ENCODE measurements around the gene ATG16L1.

The ATG16L1 gene

GRCh38 chr2:233312874-233313273 is 61.4 kb downstream of the ATG16L1 start:
- H3K36me3 ChIP-seq (ENCODE audit: insufficient read depth): no peaks in the 10 kb centered on the region
- no peak overlapping the region for H3K4me2 ChIP-seq
- TF ChIP-seq CTCF (conservative IDR thresholded peaks at IDR 0.05; ENCODE audit: low read depth, low read length): no peak

DNA sequence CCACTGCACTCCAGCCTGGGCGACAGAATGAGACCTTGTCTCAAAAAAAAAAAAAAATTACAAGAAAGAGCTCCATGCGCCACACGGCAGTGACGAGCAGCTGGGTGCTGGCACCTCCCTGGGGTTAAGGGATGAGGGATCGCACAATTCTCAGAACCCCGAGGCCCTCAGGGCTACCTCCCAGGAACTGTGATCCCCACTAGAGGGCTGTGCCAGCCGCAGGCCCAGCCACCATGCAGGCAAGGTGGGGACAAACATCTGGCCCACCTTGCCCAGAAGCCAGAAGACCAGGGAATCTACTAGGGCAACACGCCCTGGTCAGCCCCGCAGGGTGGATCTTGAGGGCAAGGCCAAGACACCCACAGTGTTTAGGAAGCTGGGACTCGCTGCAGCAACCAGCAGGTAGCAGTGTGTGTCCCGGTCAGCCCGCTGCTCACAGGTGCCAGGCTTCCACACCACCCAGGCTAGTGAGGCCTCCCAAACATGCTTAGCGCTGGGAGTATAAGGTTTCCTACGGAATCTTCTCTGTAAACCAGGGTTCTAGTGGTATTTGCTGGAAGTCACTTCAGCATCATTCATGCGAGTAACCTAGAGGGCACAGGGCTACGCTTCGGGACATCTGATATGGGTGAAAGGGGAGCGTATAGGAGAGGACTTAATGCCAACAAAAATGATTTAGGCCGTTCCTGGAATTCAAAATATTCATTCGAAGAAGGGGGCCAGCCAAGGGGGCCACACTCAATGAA is 62.9 kb downstream of the ATG16L1 start:
- no peak for TF ChIP-seq CTCF (conservative IDR thresholded peaks at IDR 0.05; ENCODE audit: low read depth, low read length)
- H3K4me2 ChIP-seq: no peak overlapping the region

More at GRCh38 chr2:233312874-233313273, 61.4 kb downstream of the ATG16L1 start:
- Histone ChIP-seq H3K27me3 (ENCODE audit: insufficient read depth, low read depth) (no peaks in the 10 kb centered on the region), H3K27ac (no peak overlapping the region), H4K20me1 (ENCODE audit: insufficient read depth) (no peaks in the 10 kb centered on the region), H3K79me2 (ENCODE audit: insufficient read depth, low read depth) (no peaks in the 10 kb centered on the region), H3K9ac (no peak overlapping the region), H3K4me3 (IDR thresholded peaks at IDR 0.05; ENCODE audit: insufficient read depth, low read depth, low read length) (no peak overlapping the region), H3K4me1 (ENCODE audit: low read depth, poor library complexity, severe bottlenecking) (no peaks in the 10 kb centered on the region), H2AFZ (ENCODE audit: low read depth) (no peak overlapping the region)

DNA sequence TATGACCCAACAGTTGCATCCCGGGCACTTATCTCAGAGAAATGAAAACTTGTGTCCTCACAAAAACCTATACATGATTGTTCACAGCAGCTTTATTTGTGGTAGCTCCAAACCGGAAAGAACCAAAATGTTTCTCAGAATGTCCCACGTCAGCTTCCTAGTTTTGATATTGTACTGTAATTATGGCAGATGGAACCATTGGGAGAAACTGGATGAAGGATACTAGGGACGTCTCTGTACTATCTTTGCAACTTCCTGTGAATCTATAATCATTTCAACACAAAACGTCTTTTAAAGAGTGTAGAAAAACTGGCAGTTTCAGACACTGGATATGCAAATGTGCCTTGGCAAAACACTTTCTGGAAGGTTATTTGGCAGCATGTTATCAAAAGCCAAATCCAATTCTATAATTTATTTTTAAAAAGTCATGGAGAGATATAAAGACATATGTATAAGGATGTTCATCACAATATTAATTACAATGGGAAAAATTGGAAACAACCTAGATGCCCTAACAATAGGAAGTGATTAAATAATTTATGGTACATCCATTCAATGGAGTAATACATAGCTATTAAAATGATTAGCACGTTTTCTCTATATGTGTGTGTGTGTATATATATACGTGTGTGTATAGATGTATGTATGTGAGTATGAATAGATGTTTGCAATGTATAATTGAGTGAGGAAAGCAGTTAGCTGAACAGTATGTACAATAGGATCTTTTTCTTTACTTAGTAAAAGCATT is 65.9 kb downstream of the ATG16L1 start:
- TF ChIP-seq CTCF (conservative IDR thresholded peaks at IDR 0.05; ENCODE audit: low read depth, low read length): no peak
- Histone ChIP-seq H3K4me1 (ENCODE audit: low read depth, poor library complexity, severe bottlenecking) (no peaks in the 10 kb centered on the region), H3K4me3 (IDR thresholded peaks at IDR 0.05; ENCODE audit: insufficient read depth, low read depth, low read length) (no peak overlapping the region), H3K79me2 (ENCODE audit: insufficient read depth, low read depth) (no peaks in the 10 kb centered on the region), H2AFZ (ENCODE audit: low read depth) (no peak overlapping the region), H3K4me2 (no peak overlapping the region), H3K36me3 (ENCODE audit: insufficient read depth) (no peaks in the 10 kb centered on the region), H3K27me3 (ENCODE audit: insufficient read depth, low read depth) (no peaks in the 10 kb centered on the region), H3K27ac (no peak overlapping the region), H3K9ac (no peak overlapping the region), H4K20me1 (ENCODE audit: insufficient read depth) (no peaks in the 10 kb centered on the region)

More for the DNA sequence above, 62.9 kb downstream of the ATG16L1 start:
- H3K27ac ChIP-seq: no peak overlapping the region
- H2AFZ ChIP-seq (ENCODE audit: low read depth): no peak overlapping the region
- H3K79me2 ChIP-seq (ENCODE audit: insufficient read depth, low read depth): no peaks in the 10 kb centered on the region
- H3K27me3 ChIP-seq (ENCODE audit: insufficient read depth, low read depth): no peaks in the 10 kb centered on the region
- H4K20me1 ChIP-seq (ENCODE audit: insufficient read depth): no peaks in the 10 kb centered on the region
- no peaks in the 10 kb centered on the region for H3K4me1 ChIP-seq (ENCODE audit: low read depth, poor library complexity, severe bottlenecking)
- H3K36me3 ChIP-seq (ENCODE audit: insufficient read depth): no peaks in the 10 kb centered on the region
- no peak overlapping the region for H3K4me3 ChIP-seq (IDR thresholded peaks at IDR 0.05; ENCODE audit: insufficient read depth, low read depth, low read length)
- no peak overlapping the region for H3K9ac ChIP-seq

- Histone ChIP-seq H3K27ac (no peak overlapping the region), H3K4me2 (no peak overlapping the region), H4K20me1 (ENCODE audit: insufficient read depth) (no peaks in the 10 kb centered on the region), H2AFZ (ENCODE audit: low read depth) (no peak overlapping the region), H3K79me2 (ENCODE audit: insufficient read depth, low read depth) (no peaks in the 10 kb centered on the region), H3K4me3 (IDR thresholded peaks at IDR 0.05; ENCODE audit: insufficient read depth, low read depth, low read length) (no peak overlapping the region), H3K27me3 (ENCODE audit: insufficient read depth, low read depth) (no peaks in the 10 kb centered on the region), H3K4me1 (ENCODE audit: low read depth, poor library complexity, severe bottlenecking) (no peaks in the 10 kb centered on the region), H3K36me3 (ENCODE audit: insufficient read depth) (no peaks in the 10 kb centered on the region), H3K9ac (no peak overlapping the region)
- TF ChIP-seq CTCF (conservative IDR thresholded peaks at IDR 0.05; ENCODE audit: low read depth, low read length): no peak
Observed at GRCh38 chr2:233319256-233319655, 67.8 kb downstream of the ATG16L1 start.

All from KMS-11 (cell line).